Measurements from ENCODE around the gene SAXO1. TPM values are rescaled to one million over a fixed set of nuclear protein-coding genes. Genes with fewer than 3 reads are reported as not detected.

Gene SAXO1
- total and polyA plus RNA-seq, 12 donors = under 0.01 to 0.94 (median 0.23) TPM; not detected in 4

DNA sequence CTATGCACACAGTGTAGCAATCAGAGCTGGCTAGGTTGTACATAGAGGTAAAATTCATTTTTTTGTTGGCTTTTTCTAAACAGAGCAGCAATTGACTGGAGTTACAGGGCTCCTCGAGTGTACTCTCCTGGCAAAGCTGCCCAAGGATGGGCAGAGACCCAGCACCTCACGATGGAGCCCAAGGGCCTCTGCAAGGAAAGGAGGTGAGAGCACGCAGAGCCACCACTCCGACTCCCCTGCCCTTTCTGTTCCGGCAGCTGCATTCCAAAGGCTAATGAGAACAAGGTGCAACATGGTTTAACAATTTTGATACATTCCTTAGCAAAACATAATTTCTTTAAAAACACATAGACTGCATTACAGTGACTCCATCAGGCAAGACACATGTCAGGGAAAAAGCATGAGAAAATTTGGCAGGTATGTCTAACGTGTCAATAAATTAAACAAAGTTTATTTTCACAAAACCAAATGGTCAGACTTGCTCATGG, 47.5 kb downstream of the SAXO1 start:
- WGBS, 4 donors = 82 to 90% (median 85%) methylated on average over 6 of the region's 6 CpGs
- Histone ChIP-seq H3K4me1 (replicated peaks in 1 of 2) (no peaks in the 10 kb centered on the region), H3K27ac (no peak overlapping the region), H3K4me3 (no peak overlapping the region), H3K9me3 (replicated peaks in 1 of 3) (no peaks in the 10 kb centered on the region), H3K36me3 (replicated peaks in 1 of 2) (no peaks in the 10 kb centered on the region), H3K27me3 (no peaks in the 10 kb centered on the region)
- no peak for TF ChIP-seq POLR2A (IDR thresholded peaks at IDR 0.05)
- DNase-seq = no peak
- intact Hi-C loops (cut with DNase I) = no loop called here

- WGBS, 4 donors = 70 to 77% (median 73%) methylated on average over 5 of the region's 5 CpGs
- Histone ChIP-seq H3K4me1 (replicated peaks in 1 of 2) (peaks cover 7% of the 10 kb centered on the region in 2 donors), H3K36me3 (replicated peaks in 1 of 2) (no peaks in the 10 kb centered on the region), H3K27ac (no peak overlapping the region), H3K4me3 (no peak overlapping the region), H3K9me3 (replicated peaks in 1 of 3) (no peaks in the 10 kb centered on the region), H3K27me3 (no peaks in the 10 kb centered on the region)
- TF ChIP-seq CTCF (IDR thresholded peaks at IDR 0.05) (no peak), POLR2A (IDR thresholded peaks at IDR 0.05) (no peak)
- intact Hi-C loops (cut with DNase I) = no loop called here
- no peak for DNase-seq
These were observed 50.8 kb downstream of the SAXO1 start for GRCh38 chr9:18982262-18982620.

DNA sequence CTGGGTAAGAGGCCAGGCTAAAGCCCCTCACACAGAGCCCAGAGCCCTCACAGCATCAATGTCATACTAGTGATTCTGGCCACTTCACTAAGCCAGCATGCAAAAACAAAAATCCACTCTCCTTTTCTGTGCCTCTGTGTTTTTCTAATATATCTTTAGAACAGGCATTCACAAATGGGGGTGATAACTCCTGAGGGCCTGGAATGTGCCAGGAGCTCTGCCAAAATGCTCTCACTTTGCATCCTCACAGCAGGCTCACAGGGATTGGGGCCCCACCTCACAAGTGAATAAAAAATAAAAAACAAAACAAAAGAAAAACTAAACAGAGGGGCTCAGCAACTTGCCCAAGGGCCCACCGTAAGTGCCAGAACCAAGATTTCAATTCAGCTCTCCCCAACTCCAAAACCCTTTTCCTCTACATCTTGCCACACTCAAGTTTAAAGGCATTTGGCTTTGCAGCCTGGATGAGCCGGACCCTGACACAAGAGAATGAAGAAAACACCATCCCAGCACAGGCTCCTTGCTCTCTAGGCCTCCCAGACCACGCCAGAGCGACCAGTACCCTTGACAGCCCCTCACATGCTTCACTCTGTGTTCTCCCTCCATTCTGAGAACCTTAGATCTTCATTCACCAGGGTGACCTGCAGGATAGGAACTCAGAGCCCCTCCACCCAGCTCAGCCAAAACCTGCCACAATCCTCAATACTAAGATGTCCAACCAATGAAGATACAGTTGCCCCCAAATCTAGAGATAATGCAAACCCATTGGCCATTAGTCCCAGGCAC, 51.3 kb downstream of the SAXO1 start:
- no peak for TF ChIP-seq POLR2A (IDR thresholded peaks at IDR 0.05)
- TF ChIP-seq CTCF (IDR thresholded peaks at IDR 0.05) = no peak
- no peak overlapping the region for H3K27ac ChIP-seq

GRCh38 chr9:18980189-18980588, 52.8 kb downstream of the SAXO1 start:
- intact Hi-C loops (cut with DNase I) = no loop called here
- Histone ChIP-seq H3K4me1 (replicated peaks in 1 of 2) (peaks cover 7 to 15% of the 10 kb centered on the region in 2 donors), H3K9me3 (replicated peaks in 1 of 3) (no peaks in the 10 kb centered on the region), H3K27me3 (no peaks in the 10 kb centered on the region), H3K27ac (peak overlapping the region in 1 of 5 donors; percentile 3), H3K4me3 (no peak overlapping the region), H3K36me3 (replicated peaks in 1 of 2) (no peaks in the 10 kb centered on the region)
- no peak for TF ChIP-seq CTCF (IDR thresholded peaks at IDR 0.05)
- no peak for TF ChIP-seq POLR2A (IDR thresholded peaks at IDR 0.05)
- 0 to 45% (median 3%) methylated on average over 1 of the region's 1 CpG for WGBS, 4 donors
- DNase-seq = no peak

More for the DNA sequence above, 51.3 kb downstream of the SAXO1 start:
- Histone ChIP-seq H3K4me3 (no peak overlapping the region), H3K27me3 (no peaks in the 10 kb centered on the region), H3K9me3 (replicated peaks in 1 of 3) (no peaks in the 10 kb centered on the region), H3K4me1 (replicated peaks in 1 of 2) (peaks cover 7 to 9% of the 10 kb centered on the region in 2 donors), H3K36me3 (replicated peaks in 1 of 2) (no peaks in the 10 kb centered on the region)
- no peak for DNase-seq
- intact Hi-C loops (cut with DNase I) = no loop called here
- 92 to 96% (median 93%) methylated on average over 4 of the region's 4 CpGs for WGBS, 4 donors

DNA sequence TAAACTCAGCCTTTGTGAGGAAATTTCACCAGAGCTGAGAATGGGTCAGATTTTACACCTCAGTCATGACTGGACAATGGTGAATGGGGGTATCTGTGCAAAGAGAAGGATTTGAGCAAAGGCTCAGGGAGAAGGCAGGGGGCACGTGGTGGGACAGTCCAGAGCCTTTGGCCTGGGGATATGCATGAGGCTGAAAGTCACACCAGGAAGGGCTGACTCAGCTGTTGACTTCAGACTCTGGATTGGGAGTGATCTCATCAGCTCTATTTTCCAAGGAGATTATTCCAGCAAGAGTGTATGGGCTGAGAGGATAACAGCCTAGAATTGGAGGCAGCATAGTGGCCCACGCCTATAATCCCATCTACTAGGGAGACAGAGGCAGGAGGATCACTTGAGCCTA, 53.6 kb downstream of the SAXO1 start:
- 71 to 88% (median 78%) methylated on average over 2 of the region's 2 CpGs for WGBS, 4 donors
- H3K27me3 ChIP-seq = no peaks in the 10 kb centered on the region
- TF ChIP-seq POLR2A (IDR thresholded peaks at IDR 0.05) = no peak
- TF ChIP-seq CTCF (IDR thresholded peaks at IDR 0.05) = no peak
- peak in 1 of 7 donors; percentile 19 for DNase-seq
- no peaks in the 10 kb centered on the region for H3K9me3 ChIP-seq (replicated peaks in 1 of 3)
- intact Hi-C loops (cut with DNase I) = no loop called here
- no peak overlapping the region for H3K27ac ChIP-seq
- peaks cover 7 to 15% of the 10 kb centered on the region in 2 donors for H3K4me1 ChIP-seq (replicated peaks in 1 of 2)
- no peaks in the 10 kb centered on the region for H3K36me3 ChIP-seq (replicated peaks in 1 of 2)
- H3K4me3 ChIP-seq = no peak overlapping the region

Data from adrenal gland (tissue), 12 donors.